Endothelial cell (in vitro differentiated cells): ENCODE data around the gene SCAMP1. TPM values are rescaled to one million over a fixed set of nuclear protein-coding genes. Genes with fewer than 3 reads are reported as not detected.

Experiments
- DNase-seq: peaks from one replicate; pipeline ENCODE4 v3.0.0; 2021; ENCODE audit warnings: low spot score
- H3K27ac Mint-ChIP-seq: one replicate; pipeline ENCODE4 v1.8.0; 2021; ENCODE audit warnings: mixed read lengths, inconsistent platforms; ENCODE audit not compliant: unreplicated experiment
- H3K27me3 Mint-ChIP-seq: one replicate; pipeline ENCODE4 v1.8.0; 2021; ENCODE audit warnings: mild to moderate bottlenecking, moderate library complexity, mixed read lengths, inconsistent platforms; ENCODE audit not compliant: unreplicated experiment
- H3K36me3 Mint-ChIP-seq: one replicate; pipeline ENCODE4 v1.8.0; 2021; ENCODE audit warnings: mild to moderate bottlenecking, low read depth, mixed read lengths, inconsistent platforms; ENCODE audit not compliant: unreplicated experiment
- H3K4me1 Mint-ChIP-seq: one replicate; pipeline ENCODE4 v1.8.0; 2021; ENCODE audit warnings: mild to moderate bottlenecking, mixed read lengths, inconsistent platforms; ENCODE audit not compliant: unreplicated experiment
- H3K4me3 Mint-ChIP-seq: one replicate; pipeline ENCODE4 v1.8.0; 2021; ENCODE audit warnings: mild to moderate bottlenecking, mixed read lengths, inconsistent platforms; ENCODE audit not compliant: unreplicated experiment
- H3K9me3 Mint-ChIP-seq: one replicate; pipeline ENCODE4 v1.8.0; 2021; ENCODE audit warnings: mixed read lengths, inconsistent platforms; ENCODE audit not compliant: unreplicated experiment
- CTCF ChIP-seq: fragments of 200-600 bp; sonication (generic); IDR thresholded peaks from one replicate; pipeline ENCODE4 v1.5.0; 2021; ENCODE audit warnings: antibody characterized with exemption; ENCODE audit not compliant: unreplicated experiment
- total RNA-seq: library from RNA; stranded (reverse); fragmentation: NEBNext Ultra II Directional; extraction: Animal tissue kit (Norgen Biotek cat#: 25700); gene quantifications from one replicate; pipeline ENCODE4 v1.2.1, GENCODE V29; 2021; ENCODE audit not compliant: unreplicated experiment

Gene SCAMP1
- total RNA-seq, 1 donor from 2014 or later = 30.6 TPM

- peaks cover 13% of the 10 kb centered on the region for H3K36me3 Mint-ChIP-seq
- no peak overlapping the region for H3K4me3 Mint-ChIP-seq
- no peaks in the 10 kb centered on the region for H3K9me3 Mint-ChIP-seq
- peaks cover 63% of the 10 kb centered on the region for H3K4me1 Mint-ChIP-seq
- TF ChIP-seq CTCF = no peak
- peaks cover 10% of the 10 kb centered on the region for H3K27me3 Mint-ChIP-seq
- DNase-seq = peak; percentile 38
- peak overlapping the region; percentile 92 for H3K27ac Mint-ChIP-seq
Observed at GRCh38 chr5:78527054-78527859, 166.8 kb downstream of the SCAMP1 start.

- Mint-ChIP-seq H3K9me3 (no peaks in the 10 kb centered on the region), H3K36me3 (peaks cover 11% of the 10 kb centered on the region)
- TF ChIP-seq CTCF = no peak
Observed at GRCh38 chr5:78527925-78528324, 167.5 kb downstream of the SCAMP1 start.

More at GRCh38 chr5:78527925-78528324, 167.5 kb downstream of the SCAMP1 start:
- Mint-ChIP-seq H3K27ac (peak overlapping the region; percentile 92), H3K4me3 (no peak overlapping the region), H3K4me1 (peaks cover 57% of the 10 kb centered on the region), H3K27me3 (peaks cover 8% of the 10 kb centered on the region)
- no peak for DNase-seq

Other genes starting within 250 kb of the SCAMP1 start
- 60.9 TPM for gene AP3B1, start 65.9 kb upstream of the SCAMP1 start, total RNA-seq